Neural cell (in vitro differentiated cells): ENCODE data around the gene TBCB.

Experiments used
- CTCF ChIP-seq: fragments of 450-650 bp; IDR thresholded peaks from 2 replicates; pipeline ENCODE4 v1.5.1; 2014; ENCODE audit warnings: antibody characterized with exemption, mild to moderate bottlenecking, moderate library complexity; ENCODE audit not compliant: poor library complexity, severe bottlenecking
- EP300 ChIP-seq: fragments of 450-650 bp; conservative IDR thresholded peaks from 2 replicates; pipeline ENCODE4 v1.6.1; 2014; ENCODE audit warnings: antibody characterized with exemption, mild to moderate bottlenecking, moderate library complexity; ENCODE audit not compliant: poor library complexity, severe bottlenecking
- EZH2 ChIP-seq: fragments of 200-600, 300-800 bp; shearing (Covaris generic), sonication (generic); IDR thresholded peaks from 2 replicates; pipeline ENCODE4 v1.6.1; 2014; ENCODE audit warnings: antibody characterized with exemption, low read length, borderline replicate concordance, mild to moderate bottlenecking; ENCODE audit not compliant: insufficient read depth, poor library complexity, severe bottlenecking
- MXI1 ChIP-seq: fragments of 450-650 bp; conservative IDR thresholded peaks from 2 replicates; pipeline ENCODE4 v1.6.1; 2014; ENCODE audit warnings: antibody characterized with exemption, mild to moderate bottlenecking; ENCODE audit not compliant: poor library complexity, severe bottlenecking
- REST ChIP-seq: IDR thresholded peaks from 2 replicates; pipeline ENCODE4 v1.6.1; 2012; ENCODE audit warnings: borderline replicate concordance
- SMC3 ChIP-seq: fragments of 450-650 bp; conservative IDR thresholded peaks from 2 replicates; pipeline ENCODE4 v1.6.1; 2014; ENCODE audit warnings: antibody characterized with exemption, mild to moderate bottlenecking, moderate library complexity; ENCODE audit not compliant: poor library complexity
- TAF1 ChIP-seq: IDR thresholded peaks from 2 replicates; pipeline ENCODE4 v1.6.1; 2012; ENCODE audit warnings: low read depth

DNA sequence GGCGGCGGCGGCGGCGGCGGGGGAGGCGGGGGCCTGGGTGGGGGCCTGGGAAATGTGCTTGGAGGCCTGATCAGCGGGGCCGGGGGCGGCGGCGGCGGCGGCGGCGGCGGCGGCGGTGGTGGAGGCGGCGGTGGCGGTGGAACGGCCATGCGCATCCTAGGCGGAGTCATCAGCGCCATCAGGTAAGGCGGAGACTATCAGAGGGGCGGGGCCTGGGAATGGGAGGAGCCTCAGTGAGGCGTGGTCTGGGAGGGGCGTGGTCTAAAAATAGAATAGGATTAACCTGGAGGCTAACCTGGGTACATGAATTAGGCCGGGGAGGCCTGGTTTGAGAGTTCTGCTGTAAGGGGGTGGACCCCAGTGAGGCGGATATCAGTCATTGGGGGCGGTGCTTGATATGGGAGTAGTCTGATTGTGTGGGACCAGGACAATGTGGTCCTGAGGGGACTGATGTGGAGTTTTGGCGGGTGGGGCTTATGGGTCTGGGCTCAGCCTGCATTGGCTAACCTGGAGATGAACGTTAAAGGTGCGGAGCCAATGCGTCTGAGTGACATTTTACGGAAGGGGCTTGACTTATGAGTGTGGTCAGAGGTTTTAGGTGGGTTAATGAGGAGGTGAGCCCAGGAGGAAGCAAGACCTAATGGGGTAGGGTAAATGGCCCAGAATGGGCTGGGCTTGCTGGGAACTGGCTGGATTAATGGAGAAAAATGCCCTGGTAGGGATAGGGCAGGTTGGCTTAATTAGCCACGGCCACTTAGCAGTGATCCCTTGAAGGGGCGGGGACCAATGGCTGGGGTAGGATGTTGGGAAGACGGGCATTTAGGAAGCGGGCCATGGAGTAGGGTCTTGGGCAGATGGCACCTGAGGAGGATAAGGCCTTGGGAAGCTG, 26.0 kb downstream of the TBCB start:
- no peak for TF ChIP-seq CTCF
- no peak for TF ChIP-seq EZH2
- TF ChIP-seq EP300: no peak
- TF ChIP-seq TAF1: peak; percentile 15
- TF ChIP-seq REST: peak; percentile 31
- TF ChIP-seq SMC3: no peak
- TF ChIP-seq MXI1: no peak
